Panc1 (cell line): ENCODE measurements around the gene KISS1R. TPM values are rescaled to one million over a fixed set of nuclear protein-coding genes. Genes with fewer than 3 reads are reported as not detected.

Experiments
- ATAC-seq: fragments of 200-7000 bp; cut with Tn5 transposase; 2 replicates; pipeline ENCODE4 v1.9.1; 2020; ENCODE audit warnings: mild to moderate bottlenecking, moderate library complexity
- BruUV-seq: library from RNA; stranded (reverse); fragments of 400-500 nt; replicated peaks from 2 replicates; lab custom pipeline; 2021; lab: Mats Ljungman, UMichigan
- CTCF ChIA-PET: fragments of 300-600 bp; sonication (Branson Sonifier 250); formaldehyde crosslinking; loops from one replicate; lab custom pipeline; 2022; ENCODE audit warnings: antibody characterized with exemption; lab: Charles Lee
- POLR2A ChIA-PET: fragments of 300-600 bp; sonication (Branson Sonifier 250); formaldehyde crosslinking; loops from one replicate; lab custom pipeline; 2022; ENCODE audit warnings: antibody characterized with exemption; lab: Charles Lee
- DNase-seq: peaks from one replicate; pipeline ENCODE4 v3.0.0-alpha.2; 2010; ENCODE audit warnings: low read depth, low spot score
- H3K27ac ChIP-seq: 2 replicates; pipeline ENCODE4 v1.5.1; 2011; ENCODE audit warnings: mild to moderate bottlenecking, low read length, inconsistent platforms
- H3K27me3 ChIP-seq: fragments of 200-500 bp; sonication (Bioruptor generic); 2 replicates; pipeline ENCODE4 v1.6.0; 2014; ENCODE audit warnings: low read length, inconsistent platforms; ENCODE audit not compliant: control insufficient read depth, insufficient read depth
- H3K36me3 ChIP-seq: fragments of 200-500 bp; sonication (Bioruptor generic); 2 replicates; pipeline ENCODE4 v1.5.1; 2014; ENCODE audit warnings: inconsistent platforms, mild to moderate bottlenecking, low read length, moderate library complexity; ENCODE audit not compliant: control insufficient read depth, insufficient read depth
- H3K4me1 ChIP-seq: 2 replicates; pipeline ENCODE4 v1.5.1; 2011; ENCODE audit warnings: inconsistent platforms, mild to moderate bottlenecking, low read length, moderate library complexity; ENCODE audit not compliant: control insufficient read depth, insufficient read depth
- H3K4me3 ChIP-seq, 2 experiments: 2 replicates each; pipeline ENCODE4 v1.5.1; 2011 to 2012; ENCODE audit warnings: low read depth in 2 of 2, low read length in 2 of 2, mild to moderate bottlenecking in 2 of 2, inconsistent platforms in 1 of 2, moderate library complexity in 1 of 2
- H3K9me3 ChIP-seq: fragments of 200-500 bp; sonication (Bioruptor generic); 2 replicates; pipeline ENCODE4 v1.5.1; 2014; ENCODE audit warnings: low read depth, mild to moderate bottlenecking, inconsistent platforms, low read length, moderate library complexity; ENCODE audit not compliant: control insufficient read depth, insufficient read depth
- POLR2AphosphoS5 ChIP-seq: IDR thresholded peaks from 2 replicates; pipeline ENCODE4 v1.6.1; 2012; ENCODE audit warnings: mild to moderate bottlenecking, low read depth, low read length, moderate library complexity
- SIN3A ChIP-seq: IDR thresholded peaks from 2 replicates; pipeline ENCODE4 v1.6.1; 2012; ENCODE audit warnings: low read depth, mild to moderate bottlenecking, low read length, moderate library complexity, borderline replicate concordance; ENCODE audit not compliant: insufficient read depth
- TCF7L2 ChIP-seq: IDR thresholded peaks from 2 replicates; pipeline ENCODE4 v1.6.1; 2011; ENCODE audit warnings: mild to moderate bottlenecking, low read depth, low read length, inconsistent platforms
- in situ Hi-C: cut with HindIII; loops from 2 replicates; pipeline ENCODE4 v1.10.0; 2016; ENCODE audit warnings: low sequenced_read_pairs, low pct_unique_long_range_greater_than_20kb
- intact Hi-C: fragments of 100-400 bp; cut with micrococcal nuclease; formaldehyde crosslinking; loops from one replicate; pipeline ENCODE4 v1.10.0; 2022; ENCODE audit not compliant: unreplicated experiment
- total RNA-seq: library from RNA; stranded (reverse); gene quantifications from one replicate; pipeline ENCODE4 v1.2.1, GENCODE V29; 2021; ENCODE audit not compliant: unreplicated experiment
- TF ChIP-seq, protein P1 (sequence below), 2 experiments: IDR thresholded peaks; 2 replicates each; pipeline ENCODE4 v1.6.1; 2011 to 2012; ENCODE audit warnings: low read depth in 2 of 2, control low read depth in 1 of 2, low read length in 1 of 2, mild to moderate bottlenecking in 1 of 2, moderate library complexity in 1 of 2; ENCODE audit not compliant: insufficient read depth in 1 of 2
- TF ChIP-seq, protein P2 (sequence below): fragments of 450-650 bp; IDR thresholded peaks from 2 replicates; pipeline ENCODE4 v1.5.1; 2017; ENCODE audit warnings: mild to moderate bottlenecking

The KISS1R gene
- total RNA-seq, 1 experiment from 2014 or later: 0.92 TPM

DNA sequence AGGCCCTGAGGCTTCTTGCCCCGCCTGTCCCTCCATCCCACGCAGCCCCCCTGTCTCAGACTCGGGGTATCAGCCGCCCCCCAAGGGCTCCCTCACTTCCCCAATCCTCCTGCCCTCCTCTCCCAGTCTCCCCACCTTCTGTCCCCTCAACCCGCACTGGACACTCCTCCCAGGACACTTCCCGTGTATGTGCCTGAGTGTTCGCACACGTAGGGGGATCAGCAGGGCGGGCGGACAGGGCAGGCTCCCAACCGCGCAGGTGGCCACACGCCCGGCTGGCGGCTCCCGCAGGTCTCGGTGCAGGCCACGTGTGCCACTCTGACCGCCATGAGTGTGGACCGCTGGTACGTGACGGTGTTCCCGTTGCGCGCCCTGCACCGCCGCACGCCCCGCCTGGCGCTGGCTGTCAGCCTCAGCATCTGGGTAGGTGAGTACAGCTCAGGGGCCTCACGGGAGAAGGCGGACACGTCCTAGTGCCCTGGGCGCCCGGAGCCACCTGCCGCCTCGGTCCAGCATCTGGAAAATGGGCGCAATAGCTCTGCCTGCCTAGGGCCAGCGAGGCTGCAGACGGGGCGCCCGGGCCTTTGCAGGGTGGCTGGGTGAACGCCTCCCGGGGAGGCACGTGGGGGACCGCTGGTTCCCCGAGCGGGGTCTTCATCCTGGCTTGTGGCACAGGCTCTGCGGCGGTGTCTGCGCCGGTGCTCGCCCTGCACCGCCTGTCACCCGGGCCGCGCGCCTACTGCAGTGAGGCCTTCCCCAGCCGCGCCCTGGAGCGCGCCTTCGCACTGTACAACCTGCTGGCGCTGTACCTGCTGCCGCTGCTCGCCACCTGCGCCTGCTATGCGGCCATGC, 2.3 kb downstream of the KISS1R start:
- peak overlapping the region; percentile 26 to 38 for H3K4me3 ChIP-seq
- H3K27me3 ChIP-seq: no peaks in the 10 kb centered on the region
- ChIA-PET POLR2A (interaction anchor here (0.6 kb wide), 1 partner anchor 65 kb away, joined by 3 read pairs; the partner anchor contains the start of gene WDR18), CTCF (interaction anchor here (0.6 to 0.7 kb wide), 2 partner anchors 51 to 347 kb away, joined by 4 read pairs; no protein-coding TSS in a partner anchor)
- intact Hi-C loops: loop anchor here (10.0 kb wide), 1 partner anchor 145 kb away; no protein-coding TSS in a partner anchor
- no peaks in the 10 kb centered on the region for H3K4me1 ChIP-seq
- no peaks in the 10 kb centered on the region for H3K36me3 ChIP-seq
- no peaks in the 10 kb centered on the region for H3K9me3 ChIP-seq
- TF ChIP-seq POLR2AphosphoS5: no peak
- TF ChIP-seq SIN3A: no peak
- TF ChIP-seq, protein P1, sequence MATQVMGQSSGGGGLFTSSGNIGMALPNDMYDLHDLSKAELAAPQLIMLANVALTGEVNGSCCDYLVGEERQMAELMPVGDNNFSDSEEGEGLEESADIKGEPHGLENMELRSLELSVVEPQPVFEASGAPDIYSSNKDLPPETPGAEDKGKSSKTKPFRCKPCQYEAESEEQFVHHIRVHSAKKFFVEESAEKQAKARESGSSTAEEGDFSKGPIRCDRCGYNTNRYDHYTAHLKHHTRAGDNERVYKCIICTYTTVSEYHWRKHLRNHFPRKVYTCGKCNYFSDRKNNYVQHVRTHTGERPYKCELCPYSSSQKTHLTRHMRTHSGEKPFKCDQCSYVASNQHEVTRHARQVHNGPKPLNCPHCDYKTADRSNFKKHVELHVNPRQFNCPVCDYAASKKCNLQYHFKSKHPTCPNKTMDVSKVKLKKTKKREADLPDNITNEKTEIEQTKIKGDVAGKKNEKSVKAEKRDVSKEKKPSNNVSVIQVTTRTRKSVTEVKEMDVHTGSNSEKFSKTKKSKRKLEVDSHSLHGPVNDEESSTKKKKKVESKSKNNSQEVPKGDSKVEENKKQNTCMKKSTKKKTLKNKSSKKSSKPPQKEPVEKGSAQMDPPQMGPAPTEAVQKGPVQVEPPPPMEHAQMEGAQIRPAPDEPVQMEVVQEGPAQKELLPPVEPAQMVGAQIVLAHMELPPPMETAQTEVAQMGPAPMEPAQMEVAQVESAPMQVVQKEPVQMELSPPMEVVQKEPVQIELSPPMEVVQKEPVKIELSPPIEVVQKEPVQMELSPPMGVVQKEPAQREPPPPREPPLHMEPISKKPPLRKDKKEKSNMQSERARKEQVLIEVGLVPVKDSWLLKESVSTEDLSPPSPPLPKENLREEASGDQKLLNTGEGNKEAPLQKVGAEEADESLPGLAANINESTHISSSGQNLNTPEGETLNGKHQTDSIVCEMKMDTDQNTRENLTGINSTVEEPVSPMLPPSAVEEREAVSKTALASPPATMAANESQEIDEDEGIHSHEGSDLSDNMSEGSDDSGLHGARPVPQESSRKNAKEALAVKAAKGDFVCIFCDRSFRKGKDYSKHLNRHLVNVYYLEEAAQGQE (IDR thresholded peaks at IDR 0.05; ENCODE audit: insufficient read depth in 1 of 2, low read depth in 2 of 2, low read length in 1 of 2): no peak
- TF ChIP-seq, protein P2, sequence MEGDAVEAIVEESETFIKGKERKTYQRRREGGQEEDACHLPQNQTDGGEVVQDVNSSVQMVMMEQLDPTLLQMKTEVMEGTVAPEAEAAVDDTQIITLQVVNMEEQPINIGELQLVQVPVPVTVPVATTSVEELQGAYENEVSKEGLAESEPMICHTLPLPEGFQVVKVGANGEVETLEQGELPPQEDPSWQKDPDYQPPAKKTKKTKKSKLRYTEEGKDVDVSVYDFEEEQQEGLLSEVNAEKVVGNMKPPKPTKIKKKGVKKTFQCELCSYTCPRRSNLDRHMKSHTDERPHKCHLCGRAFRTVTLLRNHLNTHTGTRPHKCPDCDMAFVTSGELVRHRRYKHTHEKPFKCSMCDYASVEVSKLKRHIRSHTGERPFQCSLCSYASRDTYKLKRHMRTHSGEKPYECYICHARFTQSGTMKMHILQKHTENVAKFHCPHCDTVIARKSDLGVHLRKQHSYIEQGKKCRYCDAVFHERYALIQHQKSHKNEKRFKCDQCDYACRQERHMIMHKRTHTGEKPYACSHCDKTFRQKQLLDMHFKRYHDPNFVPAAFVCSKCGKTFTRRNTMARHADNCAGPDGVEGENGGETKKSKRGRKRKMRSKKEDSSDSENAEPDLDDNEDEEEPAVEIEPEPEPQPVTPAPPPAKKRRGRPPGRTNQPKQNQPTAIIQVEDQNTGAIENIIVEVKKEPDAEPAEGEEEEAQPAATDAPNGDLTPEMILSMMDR: no peak
- no peak for TF ChIP-seq TCF7L2
- no peak overlapping the region for H3K27ac ChIP-seq
- in situ Hi-C loops: no loop called here
- peak; percentile 50 for ATAC-seq
- no TSS peak for BruUV-seq
- no peak for DNase-seq

DNA sequence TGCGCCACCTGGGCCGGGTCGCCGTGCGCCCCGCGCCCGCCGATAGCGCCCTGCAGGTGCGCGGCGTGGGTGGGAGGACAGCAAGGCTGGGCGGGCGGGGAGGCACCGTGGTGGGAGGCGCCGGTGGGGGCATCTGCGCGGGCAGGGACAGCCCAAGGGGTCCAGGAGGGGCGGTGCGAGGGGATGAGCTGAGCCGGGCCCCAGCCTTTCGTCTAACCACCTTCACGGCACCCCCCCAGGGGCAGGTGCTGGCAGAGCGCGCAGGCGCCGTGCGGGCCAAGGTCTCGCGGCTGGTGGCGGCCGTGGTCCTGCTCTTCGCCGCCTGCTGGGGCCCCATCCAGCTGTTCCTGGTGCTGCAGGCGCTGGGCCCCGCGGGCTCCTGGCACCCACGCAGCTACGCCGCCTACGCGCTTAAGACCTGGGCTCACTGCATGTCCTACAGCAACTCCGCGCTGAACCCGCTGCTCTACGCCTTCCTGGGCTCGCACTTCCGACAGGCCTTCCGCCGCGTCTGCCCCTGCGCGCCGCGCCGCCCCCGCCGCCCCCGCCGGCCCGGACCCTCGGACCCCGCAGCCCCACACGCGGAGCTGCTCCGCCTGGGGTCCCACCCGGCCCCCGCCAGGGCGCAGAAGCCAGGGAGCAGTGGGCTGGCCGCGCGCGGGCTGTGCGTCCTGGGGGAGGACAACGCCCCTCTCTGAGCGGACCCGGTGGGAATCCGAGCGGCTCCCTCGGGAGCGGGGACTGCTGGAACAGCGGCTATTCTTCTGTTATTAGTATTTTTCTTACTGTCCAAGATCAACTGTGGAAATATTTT, 3.1 kb downstream of the KISS1R start:
- H3K9me3 ChIP-seq: no peaks in the 10 kb centered on the region

More for the DNA sequence above, 3.1 kb downstream of the KISS1R start:
- ATAC-seq (peak; percentile 51), DNase-seq (no peak)
- TF ChIP-seq, protein P1 (IDR thresholded peaks at IDR 0.05; ENCODE audit: insufficient read depth in 1 of 2, low read depth in 2 of 2, low read length in 1 of 2): no peak
- no peak for TF ChIP-seq SIN3A
- no peak for TF ChIP-seq TCF7L2
- TF ChIP-seq, protein P2: no peak
- ChIA-PET POLR2A (interaction anchor here (0.6 kb wide), 1 partner anchor 64 kb away, joined by 3 read pairs; the partner anchor contains the start of gene WDR18), CTCF (interaction anchor here (0.6 kb wide), 1 partner anchor 10 kb away, joined by 8 read pairs; no protein-coding TSS in a partner anchor)
- Histone ChIP-seq H3K27ac (no peak overlapping the region), H3K4me1 (no peaks in the 10 kb centered on the region), H3K4me3 (peak overlapping the region; percentile 26 to 38), H3K36me3 (no peaks in the 10 kb centered on the region), H3K27me3 (no peaks in the 10 kb centered on the region)
- intact Hi-C loops (no loop called here), in situ Hi-C loops (no loop called here)
- BruUV-seq: no TSS peak
